A549 (cell line): ENCODE results near the gene GRM7.

Experiments
- CBX2 ChIP-seq: fragments of 200-600 bp; sonication (generic); IDR thresholded peaks from 2 replicates; pipeline ENCODE4 v1.6.1; 2016; ENCODE audit warnings: low read depth, mild to moderate bottlenecking, borderline replicate concordance
- CEBPB ChIP-seq, 2 experiments: fragments of >200 bp in 1 of 2; sonication (Bioruptor Twin) in 1 of 2; formaldehyde crosslinking in 1 of 2; IDR thresholded peaks; 2 replicates each; pipeline ENCODE4 v1.6.1; 2012 to 2016
- EHMT2 ChIP-seq: fragments of 200-600 bp; sonication (generic); IDR thresholded peaks from 2 replicates; pipeline ENCODE4 v1.6.1; 2016; ENCODE audit warnings: antibody characterized with exemption, low read depth, mild to moderate bottlenecking, moderate library complexity
- EP300 ChIP-seq, 2 experiments: fragments of >200 bp; sonication (Bioruptor Twin); formaldehyde crosslinking; IDR thresholded peaks; 2 replicates in 1 of 2; 3 replicates in 1 of 2; pipeline ENCODE4 v1.6.1; 2016 to 2017
- FOXS1 ChIP-seq: fragments of 250-450 bp; sonication (Bioruptor Pico); IDR thresholded peaks from 2 replicates; pipeline ENCODE4 v1.5.0; 2020; ENCODE audit warnings: mild to moderate bottlenecking, moderate library complexity
- MAFK ChIP-seq: fragments of 450-650 bp; IDR thresholded peaks from 2 replicates; pipeline ENCODE4 v1.6.1; 2014; ENCODE audit not compliant: partially characterized antibody
- MYC ChIP-seq: IDR thresholded peaks from 2 replicates; pipeline ENCODE4 v1.6.1; 2012; ENCODE audit warnings: mild to moderate bottlenecking, inconsistent platforms, low read length, improper control_type of control experiment, borderline replicate concordance
- RFX5 ChIP-seq: fragments of 450-650 bp; IDR thresholded peaks from 2 replicates; pipeline ENCODE4 v1.7.1; 2014; ENCODE audit warnings: antibody characterized with exemption, mild to moderate bottlenecking, moderate library complexity
- ZC3H11A ChIP-seq: fragments of 450-650 bp; IDR thresholded peaks from 2 replicates; pipeline ENCODE4 v1.6.1; 2014; ENCODE audit warnings: antibody characterized with exemption, mild to moderate bottlenecking
- TF ChIP-seq, protein P1 (sequence below): fragments of 200-600 bp; sonication (generic); IDR thresholded peaks from 2 replicates; pipeline ENCODE4 v1.6.1; 2016; ENCODE audit warnings: antibody characterized with exemption, mild to moderate bottlenecking, moderate library complexity
- TF ChIP-seq, protein P2 (sequence below): fragments of >200 bp; sonication (Bioruptor Twin); formaldehyde crosslinking; IDR thresholded peaks from 3 replicates; pipeline ENCODE4 v1.5.1; 2016
- TF ChIP-seq, protein P3 (sequence below): fragments of 450-650 bp; IDR thresholded peaks from 2 replicates; pipeline ENCODE4 v1.6.1; 2014; ENCODE audit warnings: antibody characterized with exemption

DNA sequence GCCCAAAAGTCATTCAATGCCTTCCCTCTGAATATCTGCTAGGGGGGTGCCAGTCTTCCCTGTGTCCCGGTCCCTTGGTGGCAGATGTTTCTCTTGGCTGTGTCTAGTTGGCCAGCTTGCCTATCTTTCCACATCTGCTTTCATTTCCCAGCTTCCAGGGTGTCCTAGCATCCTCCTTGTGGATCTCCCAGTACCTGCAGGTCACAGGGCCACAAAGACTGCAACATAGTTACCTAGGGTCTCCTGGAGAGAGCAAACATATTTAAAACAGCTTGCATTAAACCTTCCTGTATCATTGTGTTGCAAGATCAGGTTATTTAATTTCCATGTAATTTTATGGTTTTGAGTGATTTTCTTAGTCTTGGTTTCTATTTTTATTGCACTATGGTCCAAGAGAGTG is 400.1 kb downstream of the GRM7 start:
- TF ChIP-seq, protein P1, sequence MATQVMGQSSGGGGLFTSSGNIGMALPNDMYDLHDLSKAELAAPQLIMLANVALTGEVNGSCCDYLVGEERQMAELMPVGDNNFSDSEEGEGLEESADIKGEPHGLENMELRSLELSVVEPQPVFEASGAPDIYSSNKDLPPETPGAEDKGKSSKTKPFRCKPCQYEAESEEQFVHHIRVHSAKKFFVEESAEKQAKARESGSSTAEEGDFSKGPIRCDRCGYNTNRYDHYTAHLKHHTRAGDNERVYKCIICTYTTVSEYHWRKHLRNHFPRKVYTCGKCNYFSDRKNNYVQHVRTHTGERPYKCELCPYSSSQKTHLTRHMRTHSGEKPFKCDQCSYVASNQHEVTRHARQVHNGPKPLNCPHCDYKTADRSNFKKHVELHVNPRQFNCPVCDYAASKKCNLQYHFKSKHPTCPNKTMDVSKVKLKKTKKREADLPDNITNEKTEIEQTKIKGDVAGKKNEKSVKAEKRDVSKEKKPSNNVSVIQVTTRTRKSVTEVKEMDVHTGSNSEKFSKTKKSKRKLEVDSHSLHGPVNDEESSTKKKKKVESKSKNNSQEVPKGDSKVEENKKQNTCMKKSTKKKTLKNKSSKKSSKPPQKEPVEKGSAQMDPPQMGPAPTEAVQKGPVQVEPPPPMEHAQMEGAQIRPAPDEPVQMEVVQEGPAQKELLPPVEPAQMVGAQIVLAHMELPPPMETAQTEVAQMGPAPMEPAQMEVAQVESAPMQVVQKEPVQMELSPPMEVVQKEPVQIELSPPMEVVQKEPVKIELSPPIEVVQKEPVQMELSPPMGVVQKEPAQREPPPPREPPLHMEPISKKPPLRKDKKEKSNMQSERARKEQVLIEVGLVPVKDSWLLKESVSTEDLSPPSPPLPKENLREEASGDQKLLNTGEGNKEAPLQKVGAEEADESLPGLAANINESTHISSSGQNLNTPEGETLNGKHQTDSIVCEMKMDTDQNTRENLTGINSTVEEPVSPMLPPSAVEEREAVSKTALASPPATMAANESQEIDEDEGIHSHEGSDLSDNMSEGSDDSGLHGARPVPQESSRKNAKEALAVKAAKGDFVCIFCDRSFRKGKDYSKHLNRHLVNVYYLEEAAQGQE: no peak
- TF ChIP-seq EHMT2 (no peak), MYC (no peak), FOXS1 (CRISPR knock-in tag) (no peak), MAFK (no peak), CBX2 (no peak), ZC3H11A (no peak), EP300 (IDR thresholded peaks at IDR 0.05) (no peak), RFX5 (no peak), CEBPB (IDR thresholded peaks at IDR 0.05) (no peak)
- TF ChIP-seq, protein P2, sequence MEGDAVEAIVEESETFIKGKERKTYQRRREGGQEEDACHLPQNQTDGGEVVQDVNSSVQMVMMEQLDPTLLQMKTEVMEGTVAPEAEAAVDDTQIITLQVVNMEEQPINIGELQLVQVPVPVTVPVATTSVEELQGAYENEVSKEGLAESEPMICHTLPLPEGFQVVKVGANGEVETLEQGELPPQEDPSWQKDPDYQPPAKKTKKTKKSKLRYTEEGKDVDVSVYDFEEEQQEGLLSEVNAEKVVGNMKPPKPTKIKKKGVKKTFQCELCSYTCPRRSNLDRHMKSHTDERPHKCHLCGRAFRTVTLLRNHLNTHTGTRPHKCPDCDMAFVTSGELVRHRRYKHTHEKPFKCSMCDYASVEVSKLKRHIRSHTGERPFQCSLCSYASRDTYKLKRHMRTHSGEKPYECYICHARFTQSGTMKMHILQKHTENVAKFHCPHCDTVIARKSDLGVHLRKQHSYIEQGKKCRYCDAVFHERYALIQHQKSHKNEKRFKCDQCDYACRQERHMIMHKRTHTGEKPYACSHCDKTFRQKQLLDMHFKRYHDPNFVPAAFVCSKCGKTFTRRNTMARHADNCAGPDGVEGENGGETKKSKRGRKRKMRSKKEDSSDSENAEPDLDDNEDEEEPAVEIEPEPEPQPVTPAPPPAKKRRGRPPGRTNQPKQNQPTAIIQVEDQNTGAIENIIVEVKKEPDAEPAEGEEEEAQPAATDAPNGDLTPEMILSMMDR: no peak
- TF ChIP-seq, protein P3, sequence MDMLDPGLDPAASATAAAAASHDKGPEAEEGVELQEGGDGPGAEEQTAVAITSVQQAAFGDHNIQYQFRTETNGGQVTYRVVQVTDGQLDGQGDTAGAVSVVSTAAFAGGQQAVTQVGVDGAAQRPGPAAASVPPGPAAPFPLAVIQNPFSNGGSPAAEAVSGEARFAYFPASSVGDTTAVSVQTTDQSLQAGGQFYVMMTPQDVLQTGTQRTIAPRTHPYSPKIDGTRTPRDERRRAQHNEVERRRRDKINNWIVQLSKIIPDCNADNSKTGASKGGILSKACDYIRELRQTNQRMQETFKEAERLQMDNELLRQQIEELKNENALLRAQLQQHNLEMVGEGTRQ: no peak
